ENCODE results near the gene SLC44A3.

- TF ChIP-seq POLR2AphosphoS5 (IDR thresholded peaks at IDR 0.05; ENCODE audit: borderline replicate concordance, low read depth, low read length) (no peak), FOXP2 (optimal IDR thresholded peaks at IDR 0.05; ENCODE audit: control extremely low read depth, extremely low read length, insufficient read depth) (no peak)
Observed at GRCh38 chr1:94876362-94876761, 56.2 kb downstream of the SLC44A3 start.

Data from SK-N-MC (cell line).